ENCODE results near the gene STS.

STS gene

GRCh38 chrX:7147413-7147977 lies at the start of gene STS:
Gene STS (plus strand): TSS chrX:7147712. CDS start chrX:7253200, 105,488 bp downstream.
- in situ Hi-C loops (cut with MboI; ENCODE audit: low sequenced_read_pairs): no loop called here

GRCh38 chrX:7100022-7100421 lies 47.5 kb upstream of the STS start:
- in situ Hi-C loops (cut with MboI; ENCODE audit: low sequenced_read_pairs): no loop called here

DNA sequence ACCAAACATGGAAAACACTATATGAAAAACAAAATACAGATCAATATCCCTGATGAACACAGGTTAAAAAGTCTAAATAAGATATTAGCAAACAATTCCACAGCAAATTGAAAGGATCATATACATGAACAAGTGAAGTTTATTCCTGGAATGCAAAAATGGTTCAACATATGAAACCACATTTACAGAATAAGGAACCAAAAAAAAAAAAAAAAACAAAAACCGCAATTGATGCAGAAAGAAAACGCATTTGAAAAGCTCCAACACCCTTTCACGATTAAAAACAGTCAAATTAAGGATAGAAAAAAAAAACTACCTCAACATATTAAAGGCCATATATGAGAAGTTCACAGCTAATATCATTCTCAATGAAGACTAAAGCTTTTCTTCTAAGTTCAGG lies 45.4 kb upstream of the STS start:
- in situ Hi-C loops (cut with MboI; ENCODE audit: low sequenced_read_pairs): no loop called here

GRCh38 chrX:7106649-7107048 lies 40.9 kb upstream of the STS start:
- in situ Hi-C loops (cut with MboI; ENCODE audit: low sequenced_read_pairs): no loop called here

- in situ Hi-C loops (cut with MboI; ENCODE audit: low sequenced_read_pairs): no loop called here
Measured at GRCh38 chrX:7108030-7108429, 39.5 kb upstream of the STS start.

GRCh38 chrX:7109049-7109531 lies 38.4 kb upstream of the STS start:
- in situ Hi-C loops (cut with MboI; ENCODE audit: low sequenced_read_pairs): no loop called here

- in situ Hi-C loops (cut with MboI; ENCODE audit: low sequenced_read_pairs): no loop called here
Measured at GRCh38 chrX:7109838-7110793, 37.4 kb upstream of the STS start.

DNA sequence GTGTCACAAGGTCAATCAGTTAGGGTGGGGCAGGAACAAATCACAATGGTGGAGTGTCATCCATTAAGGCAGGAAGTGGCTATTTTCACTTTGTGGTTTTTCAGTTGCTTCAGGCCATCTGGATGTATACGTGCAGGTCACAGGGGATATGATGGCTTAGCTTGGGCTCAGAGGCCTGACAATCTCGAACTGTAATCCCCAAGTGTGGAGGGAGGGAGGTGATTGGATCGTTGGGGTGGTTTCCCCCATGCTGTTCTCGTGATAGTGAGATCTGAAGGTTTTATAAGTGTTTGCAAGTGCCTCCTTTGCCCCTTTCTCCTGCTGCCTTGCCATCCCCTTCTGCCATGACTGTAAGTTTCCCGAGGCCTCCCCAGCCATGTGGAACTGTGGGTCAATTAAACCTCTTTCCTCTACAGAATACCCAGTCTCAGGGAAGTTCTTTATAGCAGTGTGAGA lies 36.7 kb upstream of the STS start:
- in situ Hi-C loops (cut with MboI; ENCODE audit: low sequenced_read_pairs): no loop called here

DNA sequence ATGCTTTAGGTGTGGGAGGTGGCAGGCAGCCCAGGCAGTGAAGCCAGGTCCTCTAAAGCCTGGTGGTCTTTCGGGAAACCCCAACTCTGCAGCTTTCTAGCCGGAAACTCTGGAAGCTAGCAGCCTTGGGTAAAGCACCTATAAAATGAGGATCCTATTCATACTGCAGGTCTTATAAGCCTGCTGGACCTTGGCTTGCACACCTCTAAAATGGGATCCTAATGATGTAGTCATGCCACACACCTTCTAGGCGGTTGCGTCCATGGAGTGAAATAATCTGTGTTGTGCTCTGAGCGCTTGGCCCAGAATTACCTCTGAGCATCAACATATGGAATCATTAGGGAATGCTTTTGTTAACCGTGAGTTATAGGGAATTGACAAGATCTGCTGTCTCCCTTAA lies 36.0 kb upstream of the STS start:
- in situ Hi-C loops (cut with MboI; ENCODE audit: low sequenced_read_pairs): no loop called here

DNA sequence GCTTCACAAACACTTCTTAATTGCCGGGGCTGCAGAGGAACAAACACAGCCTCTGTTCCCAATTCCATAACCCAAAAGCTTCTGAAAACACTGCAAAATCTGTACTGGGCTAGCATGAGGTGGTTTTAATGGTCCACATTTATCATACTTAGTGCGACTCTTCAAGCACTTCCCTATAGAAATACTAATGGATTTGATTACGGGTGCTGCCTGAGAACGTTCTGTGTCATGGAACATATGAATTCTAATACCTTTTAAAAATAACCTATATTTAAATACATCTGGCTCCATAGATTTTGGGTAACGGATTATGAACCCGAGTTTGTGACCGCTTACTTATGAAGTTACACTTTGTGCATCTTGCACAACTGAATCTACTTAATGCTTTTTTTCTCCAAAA lies 35.4 kb upstream of the STS start:
- in situ Hi-C loops (cut with MboI; ENCODE audit: low sequenced_read_pairs): no loop called here

DNA sequence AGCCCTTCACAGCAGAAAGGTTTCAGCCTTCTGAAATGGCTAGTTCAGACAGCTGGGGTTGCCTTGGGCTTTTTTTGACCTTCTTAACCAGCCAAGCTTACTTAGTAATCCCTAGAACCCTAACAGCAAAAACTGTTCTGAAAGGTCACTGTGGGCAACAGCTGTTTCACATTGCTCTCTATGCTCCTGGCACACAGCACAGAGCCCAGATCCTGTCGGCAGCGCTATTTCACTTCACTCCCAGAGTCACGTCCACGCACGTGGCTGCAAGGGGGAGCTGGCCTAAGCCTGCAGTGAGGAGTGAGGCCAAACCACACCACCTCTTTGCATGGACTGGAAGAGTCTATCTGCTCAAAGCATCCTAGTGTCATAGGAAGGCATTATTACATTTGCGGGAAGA lies 32.0 kb upstream of the STS start:
- in situ Hi-C loops (cut with MboI; ENCODE audit: low sequenced_read_pairs): no loop called here

DNA sequence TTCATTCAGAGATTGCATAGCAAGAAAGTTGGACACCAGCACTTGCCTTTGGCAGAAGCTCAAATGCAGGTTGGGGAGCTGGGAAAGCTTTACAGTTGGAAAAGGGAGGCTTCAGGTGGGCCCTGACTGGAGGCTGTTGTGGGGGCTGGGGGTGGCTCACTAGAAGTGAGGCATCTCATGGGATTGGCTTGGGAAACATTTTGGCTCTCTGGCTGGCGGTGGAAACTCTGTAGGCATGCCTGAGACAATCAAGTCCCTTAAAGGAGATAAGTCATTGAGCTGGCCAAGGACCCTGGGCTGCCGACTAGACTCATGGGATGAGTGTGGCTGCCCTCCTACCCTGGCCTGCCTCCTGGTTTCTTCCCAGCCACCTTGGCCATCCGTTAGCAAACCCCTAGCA lies 31.4 kb upstream of the STS start:
- in situ Hi-C loops (cut with MboI; ENCODE audit: low sequenced_read_pairs): no loop called here

GRCh38 chrX:7117587-7117986 lies 29.9 kb upstream of the STS start:
- in situ Hi-C loops (cut with MboI; ENCODE audit: low sequenced_read_pairs): no loop called here

- in situ Hi-C loops (cut with MboI; ENCODE audit: low sequenced_read_pairs): no loop called here
Measured at GRCh38 chrX:7119950-7120877, 27.3 kb upstream of the STS start.

DNA sequence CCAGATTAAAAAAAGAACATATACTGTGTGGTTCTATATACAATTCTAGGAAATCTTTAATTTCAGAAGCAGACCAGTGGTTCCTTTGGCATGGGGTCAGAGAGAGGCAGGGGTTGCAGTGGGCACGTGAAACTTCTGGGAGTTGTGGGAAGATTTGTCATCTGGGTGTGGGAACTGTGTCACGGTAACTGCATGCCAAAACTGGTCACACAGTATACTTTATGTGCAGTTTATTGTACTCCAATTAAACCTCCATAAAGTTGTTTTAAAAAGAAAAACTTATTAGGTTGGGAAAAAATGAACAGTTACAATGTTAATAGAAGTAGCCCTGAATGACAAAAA lies 26.7 kb upstream of the STS start:
- in situ Hi-C loops (cut with MboI; ENCODE audit: low sequenced_read_pairs): no loop called here

GRCh38 chrX:7127056-7127455 lies 20.5 kb upstream of the STS start:
- in situ Hi-C loops (cut with MboI; ENCODE audit: low sequenced_read_pairs): no loop called here

- in situ Hi-C loops (cut with MboI; ENCODE audit: low sequenced_read_pairs): no loop called here
Measured at GRCh38 chrX:7131621-7132020, 15.9 kb upstream of the STS start.

GRCh38 chrX:7132335-7133049 lies 15.0 kb upstream of the STS start:
- in situ Hi-C loops (cut with MboI; ENCODE audit: low sequenced_read_pairs): no loop called here

DNA sequence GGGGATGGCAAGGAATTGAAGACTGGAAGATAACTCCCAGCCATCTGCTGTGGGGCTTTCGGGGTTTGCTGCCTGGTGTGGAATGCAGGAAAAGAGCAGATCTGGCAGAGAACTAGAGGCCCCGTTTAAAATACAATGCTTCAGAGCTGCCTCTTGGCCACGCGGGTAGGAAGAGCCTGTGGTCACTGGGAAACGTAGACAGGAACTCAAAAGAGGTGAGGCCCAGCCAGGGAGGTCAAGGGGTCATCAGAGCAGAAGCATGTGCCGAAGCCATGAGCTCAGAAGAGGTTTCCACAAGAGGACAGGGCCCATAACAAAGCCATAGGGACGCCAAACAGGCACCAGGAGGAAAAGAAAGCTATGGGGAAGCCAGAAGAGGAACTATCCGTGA lies 14.5 kb upstream of the STS start:
- in situ Hi-C loops (cut with MboI; ENCODE audit: low sequenced_read_pairs): no loop called here

GRCh38 chrX:7134981-7135380 lies 12.5 kb upstream of the STS start:
- in situ Hi-C loops (cut with MboI; ENCODE audit: low sequenced_read_pairs): no loop called here

Measured in HL-60/S4 (cell line).